Measurements from ENCODE around the gene RASAL1. TPM values are rescaled to one million over a fixed set of nuclear protein-coding genes. Genes with fewer than 3 reads are reported as not detected.

Gene RASAL1
- total and polyA plus RNA-seq, 2 donors (not counting 1 experiment from before 2014, with no cell fraction given): 0.10 to 11.0 TPM

- H3K27ac ChIP-seq (ENCODE audit: low read length in 2 of 2): no peak overlapping the region
- Mint-ChIP-seq H3K27me3 (no peaks in the 10 kb centered on the region), H3K27ac (peak overlapping the region; percentile 42), H3K4me1 (peaks cover 32% of the 10 kb centered on the region), H3K9me3 (ENCODE audit: insufficient read depth) (no peaks in the 10 kb centered on the region), H3K4me3 (peak overlapping the region; percentile 48)
- TF ChIP-seq EZH2 (IDR thresholded peaks at IDR 0.05; ENCODE audit: borderline replicate concordance, insufficient read depth, low read depth, low read length, poor library complexity, severe bottlenecking): no peak
- TF ChIP-seq CTCF (IDR thresholded peaks at IDR 0.05): no peak
- CTCF ChIA-PET: interaction anchor here (0.6 to 3.7 kb wide), 4 partner anchors 20 to 55 kb away, joined by 3 to 26 read pairs (median 4); partner anchors contain the start of gene CFAP73
- H4K20me1 ChIP-seq (ENCODE audit: control insufficient read depth, insufficient read depth, low read length, poor library complexity, severe bottlenecking): no peaks in the 10 kb centered on the region
- DNase-seq (no peak), ATAC-seq (ENCODE audit: low read depth) (no peak)
- H3K9me3 ChIP-seq (ENCODE audit: control extremely low read depth in 1 of 3, control insufficient read depth in 2 of 3, insufficient read depth in 1 of 3, low read length in 2 of 3): no peaks in the 10 kb centered on the region
- peaks cover 0 to 6% (median under 1%) of the 10 kb centered on the region in 4 experiments for H3K27me3 ChIP-seq (replicated peaks in 1 of 4; ENCODE audit: control extremely low read depth in 1 of 4, control insufficient read depth in 3 of 4, insufficient read depth in 4 of 4, low read length in 3 of 4)
- no peak overlapping the region for H2AFZ ChIP-seq (ENCODE audit: insufficient read depth, low read depth, low read length, poor library complexity, severe bottlenecking)
- peaks cover 18 to 20% of the 10 kb centered on the region in 2 donors for H3K4me1 ChIP-seq (ENCODE audit: control insufficient read depth in 2 of 2, insufficient read depth in 2 of 2, low read length in 2 of 2)
- WGBS (ENCODE audit: insufficient coverage): 50% methylated on average over 17 of the region's 17 CpGs
- H3K4me3 ChIP-seq (ENCODE audit: control extremely low read depth in 1 of 5, extremely low read depth in 1 of 5, insufficient read depth in 1 of 5, low read depth in 2 of 5, low read length in 4 of 5): no peak overlapping the region
- H3K4me2 ChIP-seq (replicated peaks; ENCODE audit: low read depth, low read length, poor library complexity, severe bottlenecking): peak overlapping the region; percentile 46
- H3K79me2 ChIP-seq (ENCODE audit: control insufficient read depth, insufficient read depth, low read length): no peaks in the 10 kb centered on the region
- POLR2A ChIA-PET: interaction anchor here (0.5 to 1.2 kb wide), 3 partner anchors 26 to 1340 kb away, joined by 3 read pairs; no protein-coding TSS in a partner anchor
- intact Hi-C loops (cut with micrococcal nuclease): loop anchor here (2.0 to 5.0 kb wide), 2 partner anchors 38 to 45 kb away; no protein-coding TSS in a partner anchor
- H3K9ac ChIP-seq (ENCODE audit: low read length): no peak overlapping the region
- H3K36me3 ChIP-seq (replicated peaks in 1 of 2; ENCODE audit: control extremely low read depth in 1 of 2, control insufficient read depth in 1 of 2, extremely low read depth in 1 of 2, insufficient read depth in 2 of 2, low read length in 1 of 2): no peaks in the 10 kb centered on the region
Observed at GRCh38 chr12:113129664-113130456, 5.7 kb downstream of the RASAL1 start.
